Keratinocyte (primary cell): ENCODE measurements around the gene ZNF555. TPM values are rescaled to one million over a fixed set of nuclear protein-coding genes. Genes with fewer than 3 reads are reported as not detected.

ENCODE experiments used
- DNase-seq: peaks from one replicate; pipeline ENCODE4 v3.0.0-alpha.2; 2011; ENCODE audit warnings: low read depth, missing footprints, low spot score
- FAIRE-seq: peaks from 2 replicates; lab custom pipeline; 2011; peaks lifted over from hg19 to GRCh38; lab: Jason Lieb, UNC
- H2AFZ ChIP-seq: 2 replicates; pipeline ENCODE4 v1.6.0; 2012; ENCODE audit warnings: low read length, control low read depth, inconsistent platforms; ENCODE audit not compliant: control insufficient read depth
- H3K27ac ChIP-seq: 2 replicates; pipeline ENCODE4 v1.5.1; 2011; ENCODE audit warnings: low read length; ENCODE audit not compliant: control insufficient read depth, insufficient read depth
- H3K27me3 ChIP-seq: 3 replicates; pipeline ENCODE4 v1.6.0; 2011; ENCODE audit warnings: low read length; ENCODE audit not compliant: control insufficient read depth, insufficient read depth; ENCODE audit errors: extremely low read depth
- H3K36me3 ChIP-seq, 2 experiments: 2 replicates in 1 of 2; 3 replicates in 1 of 2; pipeline ENCODE4 v1.5.1; 2011; ENCODE audit warnings: low read length in 2 of 2, mild to moderate bottlenecking in 1 of 2; ENCODE audit not compliant: control insufficient read depth in 2 of 2, insufficient read depth in 2 of 2; ENCODE audit errors: extremely low read depth in 1 of 2
- H3K4me1 ChIP-seq: 3 replicates; pipeline ENCODE4 v1.5.1; 2011; ENCODE audit warnings: low read length; ENCODE audit not compliant: control insufficient read depth, insufficient read depth; ENCODE audit errors: extremely low read depth
- H3K4me2 ChIP-seq: 3 replicates; pipeline ENCODE4 v1.6.0; 2011; ENCODE audit warnings: low read depth, low read length; ENCODE audit not compliant: control insufficient read depth, insufficient read depth; ENCODE audit errors: extremely low read depth
- H3K4me3 ChIP-seq, 3 experiments: fragments of 200-600 bp in 1 of 3; sonication (generic) in 1 of 3; 2 replicates in 2 of 3; 3 replicates in 1 of 3; pipeline ENCODE4 v1.5.1; 2011 to 2016; ENCODE audit warnings: low read length in 3 of 3, mild to moderate bottlenecking in 3 of 3, control low read depth in 2 of 3, inconsistent platforms in 1 of 3, low read depth in 1 of 3, mixed read lengths in 1 of 3, mixed run types in 1 of 3, moderate library complexity in 1 of 3; ENCODE audit not compliant: control insufficient read depth in 2 of 3, insufficient read depth in 2 of 3; ENCODE audit errors: extremely low read depth in 1 of 3
- H3K79me2 ChIP-seq: 2 replicates; pipeline ENCODE4 v1.6.0; 2012; ENCODE audit warnings: low read length; ENCODE audit not compliant: control insufficient read depth, insufficient read depth
- H3K9ac ChIP-seq: 3 replicates; pipeline ENCODE4 v1.6.0; 2011; ENCODE audit warnings: low read length; ENCODE audit not compliant: control insufficient read depth, insufficient read depth; ENCODE audit errors: extremely low read depth
- H3K9me1 ChIP-seq: 3 replicates; pipeline ENCODE4 v1.6.0; 2011; ENCODE audit warnings: low read length; ENCODE audit not compliant: control insufficient read depth, insufficient read depth; ENCODE audit errors: extremely low read depth
- H3K9me3 ChIP-seq: 2 replicates; pipeline ENCODE4 v1.5.1; 2012; ENCODE audit warnings: low read depth, low read length; ENCODE audit not compliant: control insufficient read depth
- H4K20me1 ChIP-seq: 3 replicates; pipeline ENCODE4 v1.6.0; 2011; ENCODE audit warnings: low read length; ENCODE audit not compliant: control insufficient read depth, insufficient read depth; ENCODE audit errors: extremely low read depth
- CTCF ChIP-seq, 3 experiments: IDR thresholded peaks in 1 of 3; conservative IDR thresholded peaks in 1 of 3; optimal IDR thresholded peaks in 1 of 3; 2 replicates in 2 of 3; 3 replicates in 1 of 3; pipeline versions ENCODE3 to v1.5.1; 2011; ENCODE audit warnings: low read length in 3 of 3, mild to moderate bottlenecking in 3 of 3, moderate library complexity in 2 of 3, control low read depth in 1 of 3, inconsistent platforms in 1 of 3; ENCODE audit not compliant: insufficient read depth in 2 of 3; ENCODE audit errors: extremely low read depth in 1 of 3
- EZH2 ChIP-seq: IDR thresholded peaks from one replicate; pipeline ENCODE4 v1.6.1; 2012; ENCODE audit warnings: inconsistent platforms, mild to moderate bottlenecking, low read length, moderate library complexity
- dilution Hi-C: fragments of 300-500 bp; cut with MboI; formaldehyde crosslinking; loops from one replicate; pipeline ENCODE4 v1.7.0; 2020; ENCODE audit warnings: low sequenced_read_pairs; ENCODE audit not compliant: extremely low pct_ligation_motif_present
- polyA plus RNA-seq, 5 experiments: library from polyadenylated mRNA; depleted of rRNA in 3 of 5; stranded (reverse) in 3 of 5; stranded (forward) in 1 of 5; unstranded in 1 of 5; fragments of >200 nt; gene quantifications; 1 replicate in 1 of 5; 2 replicates in 3 of 5; 3 replicates in 1 of 5; pipeline versions ENCODE4 v1.2.1 to v1.2.3, GENCODE V29; 2011 to 2012; ENCODE audit warnings: missing spikeins in 2 of 5, low read depth in 1 of 5, low replicate concordance in 1 of 5

The ZNF555 gene
- polyA plus RNA-seq, 1 donor (not counting 4 experiments of a cell fraction or from before 2014, with no cell fraction given) = 4.3 TPM

GRCh38 chr19:2905918-2906519, 64.7 kb downstream of the ZNF555 start:
- H3K27me3 ChIP-seq = no peaks in the 10 kb centered on the region
- H3K36me3 ChIP-seq = peaks cover 0 to 4% of the 10 kb centered on the region in 2 experiments
- dilution Hi-C loops = no loop called here
- no peaks in the 10 kb centered on the region for H3K9me3 ChIP-seq
- no peak for FAIRE-seq
- DNase-seq = no peak
- no peak overlapping the region for H2AFZ ChIP-seq
- H3K27ac ChIP-seq = no peak overlapping the region
- no peak overlapping the region for H3K4me2 ChIP-seq
- no peak overlapping the region for H3K9ac ChIP-seq
- H3K9me1 ChIP-seq = no peaks in the 10 kb centered on the region
- no peak for TF ChIP-seq CTCF (optimal IDR thresholded peaks at IDR 0.05 in 1 of 3, IDR thresholded peaks at IDR 0.05 in 1 of 3, conservative IDR thresholded peaks at IDR 0.05 in 1 of 3; ENCODE audit: extremely low read depth in 1 of 3, insufficient read depth in 2 of 3, low read length in 3 of 3)
- H3K4me3 ChIP-seq = no peak overlapping the region
- H3K4me1 ChIP-seq = peaks cover 26% of the 10 kb centered on the region
- H3K79me2 ChIP-seq = peaks cover 75% of the 10 kb centered on the region
- no peaks in the 10 kb centered on the region for H4K20me1 ChIP-seq

DNA sequence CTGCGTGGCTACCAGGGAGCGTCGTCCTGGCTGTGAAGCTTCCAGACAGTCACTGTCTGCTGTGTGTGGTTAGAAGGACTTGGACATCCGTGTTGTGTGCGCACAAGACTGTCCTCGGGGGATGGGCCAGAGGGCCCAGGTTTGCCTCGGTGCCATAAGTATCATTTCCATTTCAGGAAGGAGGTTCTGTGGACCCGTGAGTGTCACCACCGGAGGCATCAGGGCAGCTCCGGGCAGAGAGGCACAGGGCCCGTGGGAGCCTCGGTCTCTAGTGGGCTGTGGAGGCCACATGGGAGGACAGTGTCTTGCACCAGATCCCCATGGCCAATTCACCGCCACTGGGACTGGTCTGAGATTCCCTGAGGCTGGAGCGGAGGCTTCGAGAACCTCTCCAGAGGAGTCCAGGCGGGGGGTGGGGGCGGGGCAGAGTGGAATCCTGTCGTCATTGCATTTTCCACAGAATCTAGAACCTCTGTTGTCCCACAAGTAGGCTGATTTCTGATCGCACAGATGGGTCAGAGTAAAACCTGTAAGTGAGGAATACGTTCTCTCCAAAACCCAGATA, 65.4 kb downstream of the ZNF555 start:
- FAIRE-seq = no peak
- Histone ChIP-seq H3K79me2 (peaks cover 79% of the 10 kb centered on the region), H3K36me3 (peaks cover 1 to 4% of the 10 kb centered on the region in 2 experiments), H3K4me2 (no peak overlapping the region), H3K4me1 (peaks cover 25% of the 10 kb centered on the region), H2AFZ (no peak overlapping the region), H3K27me3 (no peaks in the 10 kb centered on the region), H3K9me3 (no peaks in the 10 kb centered on the region), H3K4me3 (no peak overlapping the region), H3K9me1 (no peaks in the 10 kb centered on the region), H3K27ac (no peak overlapping the region), H4K20me1 (no peaks in the 10 kb centered on the region), H3K9ac (no peak overlapping the region)
- dilution Hi-C loops = no loop called here
- TF ChIP-seq CTCF (optimal IDR thresholded peaks at IDR 0.05 in 1 of 3, IDR thresholded peaks at IDR 0.05 in 1 of 3, conservative IDR thresholded peaks at IDR 0.05 in 1 of 3; ENCODE audit: extremely low read depth in 1 of 3, insufficient read depth in 2 of 3, low read length in 3 of 3) (no peak), EZH2 (no peak)
- no peak for DNase-seq

Other genes with a start within 250 kb of the ZNF555 start
- gene GNG7, start 138.8 kb upstream of the ZNF555 start, polyA plus RNA-seq = 0.01 to 0.11 TPM (median 0.06 TPM) in 3 replicates
- 0.10 to 2.2 TPM (median 0.34 TPM) in 3 replicates for gene DIRAS1, start 120.1 kb upstream of the ZNF555 start, polyA plus RNA-seq
- gene SLC39A3, start 101.5 kb upstream of the ZNF555 start, polyA plus RNA-seq = 26.2 to 40.0 TPM (median 28.1 TPM) in 3 replicates
- gene SGTA, start 58.2 kb upstream of the ZNF555 start, polyA plus RNA-seq = 34.2 to 70.8 TPM (median 36.1 TPM) in 3 replicates
- gene THOP1, start 56.0 kb upstream of the ZNF555 start, polyA plus RNA-seq = 62.0 to 75.7 TPM (median 69.9 TPM) in 3 replicates
- 2.2 to 3.0 TPM (median 2.7 TPM) in 3 replicates for gene ZNF554, start 21.6 kb upstream of the ZNF555 start, polyA plus RNA-seq
- 0.01 to 0.05 TPM in 2 of 3 replicates, not detected in the other for gene ZNF556, start 25.9 kb downstream of the ZNF555 start, polyA plus RNA-seq
- gene ZNF57, start 59.5 kb downstream of the ZNF555 start, polyA plus RNA-seq = 9.4 to 10.1 TPM (median 9.7 TPM) in 3 replicates
- 4.7 to 6.0 TPM (median 5.2 TPM) in 3 replicates for gene ZNF77, start 103.5 kb downstream of the ZNF555 start, polyA plus RNA-seq
- 0.41 to 1.2 TPM (median 0.43 TPM) in 3 replicates for gene TLE6, start 136.1 kb downstream of the ZNF555 start, polyA plus RNA-seq
- 0.70 to 1.0 TPM (median 0.88 TPM) in 3 replicates for gene TLE2, start 187.8 kb downstream of the ZNF555 start, polyA plus RNA-seq
- 249 to 337 TPM (median 316 TPM) in 3 replicates for gene TLE5, start 221.0 kb downstream of the ZNF555 start, polyA plus RNA-seq